ENCODE data around the gene ING4.

The ING4 gene

GRCh38 chr12:6667559-6668210 is 4.8 kb upstream of the ING4 start:
- ATAC-seq (replicated peaks; ENCODE audit: extremely low read depth, poor library complexity, severe bottlenecking) = no peak

GRCh38 chr12:6666211-6666610 is 3.3 kb upstream of the ING4 start:
- no peak for ATAC-seq (replicated peaks; ENCODE audit: extremely low read depth, poor library complexity, severe bottlenecking)
- DNase-seq (ENCODE audit: low spot score in 2 of 2) = no peak
- peaks cover 48% of the 10 kb centered on the region for H3K36me3 Mint-ChIP-seq (ENCODE audit: insufficient read depth)

More at GRCh38 chr12:6667559-6668210, 4.8 kb upstream of the ING4 start:
- H3K27me3 Mint-ChIP-seq = no peaks in the 10 kb centered on the region
- H3K9me3 Mint-ChIP-seq = no peaks in the 10 kb centered on the region
- no peak overlapping the region for H3K4me3 Mint-ChIP-seq
- H3K36me3 Mint-ChIP-seq (ENCODE audit: insufficient read depth) = peaks cover 55% of the 10 kb centered on the region
- no peak for DNase-seq (ENCODE audit: low spot score in 2 of 2)
- H3K4me1 Mint-ChIP-seq = peaks cover 5% of the 10 kb centered on the region
- no peak overlapping the region for H3K27ac Mint-ChIP-seq (ENCODE audit: low read depth)

GRCh38 chr12:6664902-6665301 is 2.0 kb upstream of the ING4 start:
- ATAC-seq (replicated peaks; ENCODE audit: extremely low read depth, poor library complexity, severe bottlenecking) = no peak
- peaks cover 15% of the 10 kb centered on the region for H3K4me1 Mint-ChIP-seq
- no peak overlapping the region for H3K4me3 Mint-ChIP-seq
- no peaks in the 10 kb centered on the region for H3K9me3 Mint-ChIP-seq
- H3K27ac Mint-ChIP-seq (ENCODE audit: low read depth) = no peak overlapping the region
- no peaks in the 10 kb centered on the region for H3K27me3 Mint-ChIP-seq
- DNase-seq (ENCODE audit: low spot score in 2 of 2) = no peak
- peaks cover 39% of the 10 kb centered on the region for H3K36me3 Mint-ChIP-seq (ENCODE audit: insufficient read depth)

More at GRCh38 chr12:6666211-6666610, 3.3 kb upstream of the ING4 start:
- Mint-ChIP-seq H3K4me3 (no peak overlapping the region), H3K4me1 (peaks cover 15% of the 10 kb centered on the region), H3K27ac (ENCODE audit: low read depth) (no peak overlapping the region), H3K27me3 (no peaks in the 10 kb centered on the region), H3K9me3 (no peaks in the 10 kb centered on the region)

- Mint-ChIP-seq H3K27ac (ENCODE audit: low read depth) (peak overlapping the region; percentile 78), H3K9me3 (no peaks in the 10 kb centered on the region), H3K27me3 (no peaks in the 10 kb centered on the region), H3K4me1 (peaks cover 30% of the 10 kb centered on the region), H3K4me3 (peak overlapping the region; percentile 90), H3K36me3 (ENCODE audit: insufficient read depth) (peaks cover 27% of the 10 kb centered on the region)
- ATAC-seq (replicated peaks; ENCODE audit: extremely low read depth, poor library complexity, severe bottlenecking) = peak; percentile 29
- DNase-seq (ENCODE audit: low spot score in 2 of 2) = no peak
These were observed 365 bp downstream of the ING4 start for GRCh38 chr12:6662602-6662905.

- no peak for DNase-seq (ENCODE audit: low spot score in 2 of 2)
- Mint-ChIP-seq H3K27me3 (no peaks in the 10 kb centered on the region), H3K27ac (ENCODE audit: low read depth) (no peak overlapping the region), H3K9me3 (no peaks in the 10 kb centered on the region), H3K36me3 (ENCODE audit: insufficient read depth) (peaks cover 66% of the 10 kb centered on the region), H3K4me3 (no peak overlapping the region), H3K4me1 (peaks cover 16% of the 10 kb centered on the region)
- no peak for ATAC-seq (replicated peaks; ENCODE audit: extremely low read depth, poor library complexity, severe bottlenecking)
These were observed 8.9 kb downstream of the ING4 start for GRCh38 chr12:6653987-6654386.

GRCh38 chr12:6653342-6653741 is 9.6 kb downstream of the ING4 start:
- ATAC-seq (replicated peaks; ENCODE audit: extremely low read depth, poor library complexity, severe bottlenecking) = no peak
- Mint-ChIP-seq H3K36me3 (ENCODE audit: insufficient read depth) (peaks cover 60% of the 10 kb centered on the region), H3K9me3 (no peaks in the 10 kb centered on the region), H3K4me1 (peaks cover 10% of the 10 kb centered on the region), H3K27ac (ENCODE audit: low read depth) (no peak overlapping the region), H3K4me3 (no peak overlapping the region), H3K27me3 (no peaks in the 10 kb centered on the region)
- no peak for DNase-seq (ENCODE audit: low spot score in 2 of 2)

- no peaks in the 10 kb centered on the region for H3K27me3 Mint-ChIP-seq
- H3K4me3 Mint-ChIP-seq = no peak overlapping the region
- peaks cover 59% of the 10 kb centered on the region for H3K36me3 Mint-ChIP-seq (ENCODE audit: insufficient read depth)
- ATAC-seq (replicated peaks; ENCODE audit: extremely low read depth, poor library complexity, severe bottlenecking) (no peak), DNase-seq (ENCODE audit: low spot score in 2 of 2) (no peak)
- H3K9me3 Mint-ChIP-seq = no peaks in the 10 kb centered on the region
- H3K27ac Mint-ChIP-seq (ENCODE audit: low read depth) = peak overlapping the region; percentile 21
- peaks cover 2% of the 10 kb centered on the region for H3K4me1 Mint-ChIP-seq
These were observed 10.5 kb downstream of the ING4 start for GRCh38 chr12:6652391-6652790.

- no peaks in the 10 kb centered on the region for H3K9me3 Mint-ChIP-seq
- no peak overlapping the region for H3K4me3 Mint-ChIP-seq
- ATAC-seq (replicated peaks; ENCODE audit: extremely low read depth, poor library complexity, severe bottlenecking) (no peak), DNase-seq (ENCODE audit: low spot score in 2 of 2) (no peak)
- no peak overlapping the region for H3K27ac Mint-ChIP-seq (ENCODE audit: low read depth)
- peaks cover 53% of the 10 kb centered on the region for H3K36me3 Mint-ChIP-seq (ENCODE audit: insufficient read depth)
- H3K4me1 Mint-ChIP-seq = peaks cover 11% of the 10 kb centered on the region
- no peaks in the 10 kb centered on the region for H3K27me3 Mint-ChIP-seq
These were observed 12.1 kb downstream of the ING4 start for GRCh38 chr12:6650832-6651231.

GRCh38 chr12:6647083-6647604 is 15.8 kb downstream of the ING4 start, which contains the start of gene ACRBP:
Gene ACRBP (minus strand): TSS chr12:6647432. CDS start chr12:6647366, 66 bp downstream.
- no peak for DNase-seq (ENCODE audit: low spot score in 2 of 2)
- Mint-ChIP-seq H3K27ac (ENCODE audit: low read depth) (peak within 1 kb of the TSS; percentile 67), H3K9me3 (no peaks in the 10 kb centered on the region), H3K4me3 (peak within 1 kb of the TSS; percentile 66), H3K36me3 (ENCODE audit: insufficient read depth) (peaks cover 27% of the 10 kb centered on the region), H3K27me3 (no peaks in the 10 kb centered on the region), H3K4me1 (peaks cover 18% of the 10 kb centered on the region)
- ATAC-seq (replicated peaks; ENCODE audit: extremely low read depth, poor library complexity, severe bottlenecking) = no peak

GRCh38 chr12:6646276-6647082 is 16.4 kb downstream of the ING4 start:
- DNase-seq (ENCODE audit: low spot score in 2 of 2) (no peak), ATAC-seq (replicated peaks; ENCODE audit: extremely low read depth, poor library complexity, severe bottlenecking) (no peak)
- peak overlapping the region; percentile 66 for H3K4me3 Mint-ChIP-seq
- H3K36me3 Mint-ChIP-seq (ENCODE audit: insufficient read depth) = peaks cover 21% of the 10 kb centered on the region
- H3K4me1 Mint-ChIP-seq = peaks cover 18% of the 10 kb centered on the region
- no peaks in the 10 kb centered on the region for H3K9me3 Mint-ChIP-seq
- H3K27me3 Mint-ChIP-seq = no peaks in the 10 kb centered on the region
- peak overlapping the region; percentile 67 for H3K27ac Mint-ChIP-seq (ENCODE audit: low read depth)

- no peak overlapping the region for H3K27ac Mint-ChIP-seq (ENCODE audit: low read depth)
- H3K36me3 Mint-ChIP-seq (ENCODE audit: insufficient read depth) = peaks cover 8% of the 10 kb centered on the region
- H3K27me3 Mint-ChIP-seq = no peaks in the 10 kb centered on the region
- ATAC-seq (replicated peaks; ENCODE audit: extremely low read depth, poor library complexity, severe bottlenecking) (no peak), DNase-seq (ENCODE audit: low spot score in 2 of 2) (no peak)
- H3K4me3 Mint-ChIP-seq = no peak overlapping the region
- H3K4me1 Mint-ChIP-seq = peaks cover 18% of the 10 kb centered on the region
- H3K9me3 Mint-ChIP-seq = no peaks in the 10 kb centered on the region
These were observed 18.0 kb downstream of the ING4 start for GRCh38 chr12:6644903-6645302.

- no peak for DNase-seq (ENCODE audit: low spot score in 2 of 2)
- Mint-ChIP-seq H3K36me3 (ENCODE audit: insufficient read depth) (peaks cover 8% of the 10 kb centered on the region), H3K4me3 (no peak overlapping the region), H3K9me3 (no peaks in the 10 kb centered on the region), H3K4me1 (peaks cover 18% of the 10 kb centered on the region), H3K27ac (ENCODE audit: low read depth) (no peak overlapping the region), H3K27me3 (no peaks in the 10 kb centered on the region)
- no peak for ATAC-seq (replicated peaks; ENCODE audit: extremely low read depth, poor library complexity, severe bottlenecking)
These were observed 18.7 kb downstream of the ING4 start for GRCh38 chr12:6644257-6644596.

Data from central memory CD8-positive, alpha-beta T cell (primary cell).